Colonic mucosa (tissue), 4 donors: ENCODE results near the gene C4orf36. TPM values are rescaled to one million over a fixed set of nuclear protein-coding genes. Genes with fewer than 3 reads are reported as not detected.

Source experiments
- DNase-seq: peaks from one replicate; pipeline ENCODE4 v3.0.0-alpha.2; 2020
- H3K27ac ChIP-seq: fragments of 200-600 bp; one replicate; pipeline ENCODE4 v1.8.0; 2021
- H3K27me3 ChIP-seq: fragments of 200-600 bp; one replicate; pipeline ENCODE4 v1.8.0; 2021
- H3K36me3 ChIP-seq: fragments of 200-600 bp; one replicate; pipeline ENCODE4 v1.8.0; 2021
- H3K4me1 ChIP-seq: fragments of 200-600 bp; one replicate; pipeline ENCODE4 v1.8.0; 2021; ENCODE audit warnings: mild to moderate bottlenecking
- H3K4me3 ChIP-seq: fragments of 200-600 bp; one replicate; pipeline ENCODE4 v1.8.0; 2021
- H3K9ac ChIP-seq, 2 donors: one replicate each; pipeline ENCODE4 v1.7.0; 2013; ENCODE audit warnings: control low read depth in 2 of 2, low read depth in 2 of 2, low read length in 2 of 2
- H3K9me3 ChIP-seq: fragments of 200-600 bp; one replicate; pipeline ENCODE4 v1.8.0; 2021
- intact Hi-C: fragments of 100-400 bp; cut with DNase I; formaldehyde crosslinking; loops from one replicate; pipeline ENCODE4 v1.14.1; 2022
- total RNA-seq, 2 donors: library from RNA; stranded (reverse); fragmentation: NEBNext Ultra II Directional in 1 of 2; extraction: Animal tissue kit (Norgen Biotek cat#: 25700) in 1 of 2; gene quantifications; one replicate each; pipeline ENCODE4 v1.2.1, GENCODE V29; 2021
- TF ChIP-seq, protein P1 (sequence below): fragments of 200-600 bp; IDR thresholded peaks from one replicate; pipeline ENCODE4 v1.8.0; 2022; ENCODE audit warnings: antibody characterized with exemption, mild to moderate bottlenecking
- donor health status: healthy.
- donor health status: DM: no; HTN: no; CAD: no.
- donor health status: DM: no; HTN: no; CAD: no.

Gene C4orf36
- total RNA-seq, 2 donors from 2014 or later = 0.54 TPM; not detected in 1

DNA sequence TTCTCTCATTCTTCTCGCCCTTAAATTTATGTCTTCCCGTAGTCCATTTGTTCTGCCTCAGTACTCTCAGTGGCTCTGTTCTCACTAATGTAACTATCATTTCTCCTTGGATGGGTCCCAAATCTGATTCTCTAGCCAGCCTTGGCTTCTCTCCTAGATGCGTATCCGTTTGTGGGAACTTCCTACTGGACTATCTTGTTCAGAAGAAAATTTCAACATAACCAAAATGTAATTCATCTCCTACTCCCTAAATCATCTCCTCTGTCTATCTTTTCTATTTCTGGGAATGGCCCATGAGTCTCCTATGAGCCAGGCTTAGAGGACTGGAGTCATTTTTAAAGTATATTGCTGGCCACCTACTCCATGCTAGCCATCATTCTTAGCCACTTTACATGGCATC, 4.4 kb upstream of the C4orf36 start:
- H3K36me3 ChIP-seq = no peaks in the 10 kb centered on the region
- no peak overlapping the region for H3K27ac ChIP-seq
- TF ChIP-seq, protein P1, sequence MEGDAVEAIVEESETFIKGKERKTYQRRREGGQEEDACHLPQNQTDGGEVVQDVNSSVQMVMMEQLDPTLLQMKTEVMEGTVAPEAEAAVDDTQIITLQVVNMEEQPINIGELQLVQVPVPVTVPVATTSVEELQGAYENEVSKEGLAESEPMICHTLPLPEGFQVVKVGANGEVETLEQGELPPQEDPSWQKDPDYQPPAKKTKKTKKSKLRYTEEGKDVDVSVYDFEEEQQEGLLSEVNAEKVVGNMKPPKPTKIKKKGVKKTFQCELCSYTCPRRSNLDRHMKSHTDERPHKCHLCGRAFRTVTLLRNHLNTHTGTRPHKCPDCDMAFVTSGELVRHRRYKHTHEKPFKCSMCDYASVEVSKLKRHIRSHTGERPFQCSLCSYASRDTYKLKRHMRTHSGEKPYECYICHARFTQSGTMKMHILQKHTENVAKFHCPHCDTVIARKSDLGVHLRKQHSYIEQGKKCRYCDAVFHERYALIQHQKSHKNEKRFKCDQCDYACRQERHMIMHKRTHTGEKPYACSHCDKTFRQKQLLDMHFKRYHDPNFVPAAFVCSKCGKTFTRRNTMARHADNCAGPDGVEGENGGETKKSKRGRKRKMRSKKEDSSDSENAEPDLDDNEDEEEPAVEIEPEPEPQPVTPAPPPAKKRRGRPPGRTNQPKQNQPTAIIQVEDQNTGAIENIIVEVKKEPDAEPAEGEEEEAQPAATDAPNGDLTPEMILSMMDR = no peak
- H3K4me1 ChIP-seq = no peaks in the 10 kb centered on the region
- intact Hi-C loops = loop anchor here (2.0 kb wide), 1 partner anchor 400 kb away; no protein-coding TSS in a partner anchor
- no peaks in the 10 kb centered on the region for H3K9me3 ChIP-seq
- H3K27me3 ChIP-seq = no peaks in the 10 kb centered on the region
- no peak overlapping the region for H3K4me3 ChIP-seq
- no peak overlapping the region for H3K9ac ChIP-seq
- DNase-seq = no peak

DNA sequence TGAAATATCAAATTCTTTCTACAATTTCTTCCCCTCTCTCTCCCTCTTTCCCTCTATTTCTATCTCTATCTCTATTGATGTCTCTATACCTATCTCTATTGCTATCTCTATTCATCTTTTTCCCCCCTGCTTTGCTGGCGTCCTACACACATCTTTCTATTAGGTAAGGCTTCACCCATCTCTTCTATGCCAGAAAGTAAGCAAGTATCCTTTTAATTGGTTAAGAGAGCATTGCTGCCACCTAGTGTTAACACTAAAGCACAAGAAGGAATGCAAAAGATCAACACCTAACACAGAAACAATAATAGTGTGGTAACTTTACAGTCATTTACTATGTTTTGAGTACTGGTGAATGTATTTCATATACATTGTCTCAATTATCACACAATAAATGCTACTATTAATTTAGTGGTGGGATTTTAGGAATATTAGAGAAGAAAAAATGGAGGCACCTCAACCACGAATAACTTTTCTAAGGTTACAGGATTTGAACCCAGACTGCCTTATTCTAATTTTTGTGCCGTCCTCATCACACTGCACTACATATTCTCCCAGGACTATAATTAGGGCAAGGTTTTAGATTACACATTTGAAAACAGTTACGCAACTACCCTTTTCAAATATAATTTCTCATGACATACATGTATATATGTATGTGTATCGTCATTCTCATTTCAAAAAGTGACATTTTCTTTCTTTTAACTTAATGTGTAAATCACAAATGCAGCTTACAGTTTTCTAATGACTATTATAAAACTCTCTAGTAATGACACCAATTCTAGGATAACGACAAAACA, 3.7 kb upstream of the C4orf36 start:
- Histone ChIP-seq H3K9ac (no peak overlapping the region), H3K27me3 (no peaks in the 10 kb centered on the region), H3K4me3 (no peak overlapping the region), H3K4me1 (no peaks in the 10 kb centered on the region), H3K36me3 (no peaks in the 10 kb centered on the region), H3K9me3 (no peaks in the 10 kb centered on the region), H3K27ac (no peak overlapping the region)
- no peak for DNase-seq
- TF ChIP-seq, protein P1 = peak; percentile 73
- intact Hi-C loops = loop anchor here (2.0 kb wide), 1 partner anchor 399 kb away; no protein-coding TSS in a partner anchor

GRCh38 chr4:86894455-86894854, 2.2 kb upstream of the C4orf36 start:
- Histone ChIP-seq H3K9me3 (no peaks in the 10 kb centered on the region), H3K4me3 (no peak overlapping the region), H3K27ac (no peak overlapping the region), H3K9ac (no peak overlapping the region), H3K36me3 (no peaks in the 10 kb centered on the region), H3K27me3 (no peaks in the 10 kb centered on the region), H3K4me1 (no peaks in the 10 kb centered on the region)
- no peak for DNase-seq
- TF ChIP-seq, protein P1 = no peak
- intact Hi-C loops = no loop called here

- H3K27ac ChIP-seq = no peak overlapping the region
- H3K4me3 ChIP-seq = no peak overlapping the region
- TF ChIP-seq, protein P1 = no peak
- no peaks in the 10 kb centered on the region for H3K36me3 ChIP-seq
- H3K4me1 ChIP-seq = no peaks in the 10 kb centered on the region
- intact Hi-C loops = no loop called here
- no peak overlapping the region for H3K9ac ChIP-seq
- no peaks in the 10 kb centered on the region for H3K27me3 ChIP-seq
- no peaks in the 10 kb centered on the region for H3K9me3 ChIP-seq
- DNase-seq = no peak
These were observed 914 bp upstream of the C4orf36 start for GRCh38 chr4:86893136-86893535.

- intact Hi-C loops = no loop called here
- H3K4me3 ChIP-seq = peak overlapping the region; percentile 88
- no peaks in the 10 kb centered on the region for H3K36me3 ChIP-seq
- no peaks in the 10 kb centered on the region for H3K27me3 ChIP-seq
- TF ChIP-seq, protein P1 = no peak
- peak overlapping the region; percentile 42 to 72 for H3K9ac ChIP-seq
- peak overlapping the region; percentile 53 for H3K27ac ChIP-seq
- DNase-seq = no peak
- H3K4me1 ChIP-seq = no peaks in the 10 kb centered on the region
- H3K9me3 ChIP-seq = no peaks in the 10 kb centered on the region
These were observed 376 bp upstream of the C4orf36 start for GRCh38 chr4:86892636-86892960.
